ENCODE results near the gene MAPK1. TPM values are rescaled to one million over a fixed set of nuclear protein-coding genes. Genes with fewer than 3 reads are reported as not detected.

Gene MAPK1
- total and polyA plus RNA-seq, 9 of the 15 experiments (the other 6 are each of a cell fraction or from before 2014, with no cell fraction given): 46.3 to 575 (median 283) TPM

DNA sequence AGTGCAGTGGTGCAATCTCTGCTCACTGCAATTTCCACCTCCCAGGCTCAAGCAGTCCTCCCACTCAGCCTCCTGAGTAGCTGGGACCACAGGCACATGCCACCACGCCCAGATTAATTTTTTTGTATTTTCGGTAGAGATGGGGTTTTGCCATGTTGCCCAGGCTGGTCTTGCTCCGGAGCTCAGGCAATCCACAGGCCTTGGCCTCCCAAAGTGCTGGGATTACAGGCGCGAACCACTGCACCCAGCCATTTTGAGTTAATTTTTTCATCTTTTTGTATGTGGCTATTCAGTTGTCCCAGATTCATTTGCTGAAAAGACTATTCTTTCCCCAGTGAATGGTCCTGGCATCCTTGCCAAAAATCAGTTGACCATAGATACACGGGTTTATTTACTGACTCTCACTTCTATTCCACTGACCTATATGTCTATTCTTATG lies 63.6 kb downstream of the MAPK1 start (continued):
- TF ChIP-seq SLC30A9 (CRISPR knock-in tag; IDR thresholded peaks at IDR 0.05) (no peak), MED1 (CRISPR knock-in tag; IDR thresholded peaks at IDR 0.05; ENCODE audit: borderline replicate concordance) (no peak), TEAD4 (IDR thresholded peaks at IDR 0.05; ENCODE audit: low read length) (no peak), TEAD4 (CRISPR knock-in tag; IDR thresholded peaks at IDR 0.05; ENCODE audit: borderline replicate concordance) (0 out of 2 replicates have a peak, but pooled peaks have one; percentile 62), CBX8 (IDR thresholded peaks at IDR 0.05; ENCODE audit: borderline replicate concordance, extremely low read depth, low read depth, low read length, poor library complexity, severe bottlenecking) (no peak), STAG1 (CRISPR knock-in tag; IDR thresholded peaks at IDR 0.05; ENCODE audit: borderline replicate concordance) (no peak), EHMT2 (IDR thresholded peaks at IDR 0.05) (no peak), ZNF253 (CRISPR knock-in tag; conservative IDR thresholded peaks at IDR 0.05) (no peak), TSC22D4 (tag; IDR thresholded peaks at IDR 0.05) (peak; percentile 94; the same call in 1 of the 2 replicates), ZNF263 (CRISPR knock-in tag; IDR thresholded peaks at IDR 0.05; ENCODE audit: borderline replicate concordance) (0 out of 2 replicates have a peak, but pooled peaks have one; percentile 45), CHAMP1 (IDR thresholded peaks at IDR 0.05) (no peak), USF1 (CRISPR knock-in tag; IDR thresholded peaks at IDR 0.05) (peak; percentile 40; the same call in 1 of the 2 replicates), BRD9 (IDR thresholded peaks at IDR 0.05; ENCODE audit: low read depth, partially characterized antibody) (no peak), JUN (IDR thresholded peaks at IDR 0.05; ENCODE audit: borderline replicate concordance, low read depth, low read length) (no peak), JUN (CRISPR knock-in tag; IDR thresholded peaks at IDR 0.05; ENCODE audit: borderline replicate concordance) (peak; percentile 55; the same call in 1 of the 2 replicates), FOXM1 (IDR thresholded peaks at IDR 0.05; ENCODE audit: low read depth) (no peak), FOXM1 (CRISPR knock-in tag; IDR thresholded peaks at IDR 0.05; ENCODE audit: low read depth) (no peak)
- TF ChIP-seq, protein P1, sequence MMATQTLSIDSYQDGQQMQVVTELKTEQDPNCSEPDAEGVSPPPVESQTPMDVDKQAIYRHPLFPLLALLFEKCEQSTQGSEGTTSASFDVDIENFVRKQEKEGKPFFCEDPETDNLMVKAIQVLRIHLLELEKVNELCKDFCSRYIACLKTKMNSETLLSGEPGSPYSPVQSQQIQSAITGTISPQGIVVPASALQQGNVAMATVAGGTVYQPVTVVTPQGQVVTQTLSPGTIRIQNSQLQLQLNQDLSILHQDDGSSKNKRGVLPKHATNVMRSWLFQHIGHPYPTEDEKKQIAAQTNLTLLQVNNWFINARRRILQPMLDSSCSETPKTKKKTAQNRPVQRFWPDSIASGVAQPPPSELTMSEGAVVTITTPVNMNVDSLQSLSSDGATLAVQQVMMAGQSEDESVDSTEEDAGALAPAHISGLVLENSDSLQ (IDR thresholded peaks at IDR 0.05): no peak
- TF ChIP-seq, protein P2, sequence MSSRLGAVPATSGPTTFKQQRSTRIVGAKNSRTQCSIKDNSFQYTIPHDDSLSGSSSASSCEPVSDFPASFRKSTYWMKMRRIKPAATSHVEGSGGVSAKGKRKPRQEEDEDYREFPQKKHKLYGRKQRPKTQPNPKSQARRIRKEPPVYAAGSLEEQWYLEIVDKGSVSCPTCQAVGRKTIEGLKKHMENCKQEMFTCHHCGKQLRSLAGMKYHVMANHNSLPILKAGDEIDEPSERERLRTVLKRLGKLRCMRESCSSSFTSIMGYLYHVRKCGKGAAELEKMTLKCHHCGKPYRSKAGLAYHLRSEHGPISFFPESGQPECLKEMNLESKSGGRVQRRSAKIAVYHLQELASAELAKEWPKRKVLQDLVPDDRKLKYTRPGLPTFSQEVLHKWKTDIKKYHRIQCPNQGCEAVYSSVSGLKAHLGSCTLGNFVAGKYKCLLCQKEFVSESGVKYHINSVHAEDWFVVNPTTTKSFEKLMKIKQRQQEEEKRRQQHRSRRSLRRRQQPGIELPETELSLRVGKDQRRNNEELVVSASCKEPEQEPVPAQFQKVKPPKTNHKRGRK (tag; IDR thresholded peaks at IDR 0.05): no peak
- TF ChIP-seq, protein P3, sequence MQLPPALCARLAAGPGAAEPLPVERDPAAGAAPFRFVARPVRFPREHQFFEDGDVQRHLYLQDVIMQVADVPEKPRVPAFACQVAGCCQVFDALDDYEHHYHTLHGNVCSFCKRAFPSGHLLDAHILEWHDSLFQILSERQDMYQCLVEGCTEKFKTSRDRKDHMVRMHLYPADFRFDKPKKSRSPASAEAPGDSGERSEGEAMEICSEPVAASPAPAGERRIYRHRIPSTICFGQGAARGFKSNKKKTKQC (CRISPR knock-in tag; IDR thresholded peaks at IDR 0.05): peak; percentile 57; the same call in 1 of the 2 replicates
- TF ChIP-seq, protein P4, sequence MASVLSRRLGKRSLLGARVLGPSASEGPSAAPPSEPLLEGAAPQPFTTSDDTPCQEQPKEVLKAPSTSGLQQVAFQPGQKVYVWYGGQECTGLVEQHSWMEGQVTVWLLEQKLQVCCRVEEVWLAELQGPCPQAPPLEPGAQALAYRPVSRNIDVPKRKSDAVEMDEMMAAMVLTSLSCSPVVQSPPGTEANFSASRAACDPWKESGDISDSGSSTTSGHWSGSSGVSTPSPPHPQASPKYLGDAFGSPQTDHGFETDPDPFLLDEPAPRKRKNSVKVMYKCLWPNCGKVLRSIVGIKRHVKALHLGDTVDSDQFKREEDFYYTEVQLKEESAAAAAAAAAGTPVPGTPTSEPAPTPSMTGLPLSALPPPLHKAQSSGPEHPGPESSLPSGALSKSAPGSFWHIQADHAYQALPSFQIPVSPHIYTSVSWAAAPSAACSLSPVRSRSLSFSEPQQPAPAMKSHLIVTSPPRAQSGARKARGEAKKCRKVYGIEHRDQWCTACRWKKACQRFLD (CRISPR knock-in tag; IDR thresholded peaks at IDR 0.05): no peak
